ENCODE results near the gene MLYCD.

MLYCD gene

DNA sequence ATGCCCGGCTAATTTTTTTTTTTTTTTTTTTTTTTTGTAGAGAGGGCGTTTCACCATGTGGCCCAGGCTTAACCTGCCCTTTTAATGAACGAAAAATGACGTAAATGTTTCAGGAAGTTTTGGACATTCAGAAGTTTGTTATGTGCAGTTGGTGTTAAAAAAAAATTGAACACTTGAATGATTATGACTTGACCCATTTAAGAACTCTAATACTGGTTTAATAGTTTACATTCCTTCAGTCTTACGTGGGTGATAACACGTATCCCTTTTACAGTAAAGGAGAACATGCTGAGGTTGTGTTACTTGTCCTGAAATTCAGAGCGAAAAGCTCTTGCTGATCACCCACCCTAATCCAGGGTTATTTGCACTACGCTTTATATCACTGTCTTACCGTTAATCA, 1.7 kb downstream of the MLYCD start:
- no peak for DNase-seq

DNA sequence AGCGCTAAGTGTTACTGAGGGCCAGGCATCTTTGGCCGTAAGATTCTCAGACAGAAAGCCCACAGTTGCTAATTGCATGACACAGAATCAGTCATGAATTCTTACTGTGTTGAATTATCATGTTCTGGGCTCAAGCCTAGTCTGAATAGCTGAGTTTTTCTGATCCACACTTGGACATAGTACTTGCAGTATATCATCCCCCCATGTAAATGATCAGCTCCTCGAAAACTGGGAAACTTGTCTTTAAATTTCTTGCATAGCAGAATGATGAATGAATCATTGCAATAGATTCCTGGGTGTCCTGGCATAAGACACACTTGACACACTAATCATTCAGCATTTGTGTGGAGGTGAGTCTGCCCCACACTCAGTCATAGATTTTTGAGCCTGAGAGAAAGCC, 2.2 kb downstream of the MLYCD start:
- DNase-seq = no peak

DNA sequence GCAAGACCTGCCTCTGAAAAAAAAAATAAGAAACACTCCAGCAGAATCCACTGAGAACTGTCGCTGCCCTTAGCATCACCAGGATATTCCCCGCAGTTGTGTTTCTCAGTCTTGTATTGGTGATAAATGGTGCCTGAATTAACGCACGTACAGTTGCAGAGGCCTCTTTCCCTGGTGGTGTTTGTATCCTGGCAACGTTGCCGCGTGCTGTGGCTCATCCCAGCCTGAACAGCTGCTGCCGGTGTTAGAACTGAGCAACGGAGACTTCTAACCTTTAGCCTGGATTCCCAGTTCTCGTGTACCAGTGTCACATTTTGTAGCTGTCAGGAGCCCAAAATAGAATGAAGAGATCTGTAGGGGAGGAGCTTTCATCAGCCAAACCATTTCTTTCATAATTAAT, 4.8 kb downstream of the MLYCD start:
- DNase-seq = no peak

DNA sequence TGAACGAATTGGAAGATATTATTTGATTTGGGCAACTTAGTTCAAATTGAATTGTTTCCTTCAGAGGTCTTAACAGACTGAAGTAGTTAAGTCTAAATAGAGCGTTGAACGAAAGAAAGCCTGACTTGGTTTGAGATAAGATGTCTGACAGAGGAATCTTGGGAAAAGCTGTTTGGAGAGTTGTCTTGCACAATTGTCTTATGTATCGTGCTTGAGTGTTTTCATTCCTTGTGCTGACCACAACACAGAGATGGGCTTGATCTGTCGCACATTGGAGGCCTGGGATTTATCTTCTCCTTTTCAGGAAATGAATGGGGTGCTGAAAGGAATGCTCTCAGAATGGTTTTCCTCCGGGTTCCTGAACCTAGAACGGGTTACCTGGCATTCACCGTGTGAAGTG, 7.8 kb downstream of the MLYCD start:
- DNase-seq = no peak

DNA sequence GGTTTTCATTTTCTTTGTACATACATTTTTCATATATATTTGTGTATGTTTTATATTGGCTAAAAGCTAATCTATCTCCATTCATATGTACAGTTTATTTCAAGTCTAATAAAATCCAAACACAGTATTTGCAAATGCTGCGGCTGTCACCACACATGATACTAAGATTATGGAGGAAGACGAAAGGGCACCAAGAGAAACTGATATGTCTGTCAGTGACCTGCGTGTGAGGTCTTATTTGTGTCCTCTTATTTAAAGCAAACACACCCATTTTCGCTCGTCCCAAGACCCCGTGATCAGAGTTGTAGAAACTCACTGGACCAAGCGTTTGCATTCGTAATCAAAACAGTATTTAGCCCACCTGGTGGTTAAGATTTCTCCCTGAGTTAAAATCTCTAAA, 8.2 kb downstream of the MLYCD start:
- no peak for DNase-seq

DNA sequence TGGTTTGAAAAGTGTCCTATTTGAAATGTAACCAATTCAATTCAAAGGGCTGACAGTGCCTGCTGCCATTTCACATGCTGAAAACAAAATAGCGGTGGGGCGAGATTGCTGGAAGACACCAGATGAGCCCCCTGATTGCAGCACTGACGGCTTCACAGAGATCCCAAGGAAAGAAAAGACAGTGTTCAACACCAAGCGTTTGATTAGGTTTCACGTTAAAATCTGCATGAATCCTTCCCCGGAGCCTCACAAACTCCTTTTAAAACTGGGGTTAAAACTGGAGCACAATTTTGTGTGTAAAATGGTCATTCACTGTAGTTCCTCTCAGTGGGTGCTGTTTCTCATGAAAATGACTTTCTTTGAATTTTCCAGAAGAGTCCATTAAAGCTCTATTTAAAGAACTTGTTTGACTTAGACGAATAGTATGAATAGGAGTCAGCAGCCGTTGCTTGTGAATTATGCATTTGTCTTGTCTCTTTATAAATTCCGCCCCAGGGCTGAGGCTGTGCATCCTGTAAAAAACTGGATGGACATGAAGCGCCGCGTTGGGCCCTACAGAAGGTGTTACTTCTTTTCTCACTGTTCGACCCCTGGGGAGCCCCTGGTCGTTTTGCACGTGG, 8.8 kb downstream of the MLYCD start:
- DNase-seq = no peak

DNA sequence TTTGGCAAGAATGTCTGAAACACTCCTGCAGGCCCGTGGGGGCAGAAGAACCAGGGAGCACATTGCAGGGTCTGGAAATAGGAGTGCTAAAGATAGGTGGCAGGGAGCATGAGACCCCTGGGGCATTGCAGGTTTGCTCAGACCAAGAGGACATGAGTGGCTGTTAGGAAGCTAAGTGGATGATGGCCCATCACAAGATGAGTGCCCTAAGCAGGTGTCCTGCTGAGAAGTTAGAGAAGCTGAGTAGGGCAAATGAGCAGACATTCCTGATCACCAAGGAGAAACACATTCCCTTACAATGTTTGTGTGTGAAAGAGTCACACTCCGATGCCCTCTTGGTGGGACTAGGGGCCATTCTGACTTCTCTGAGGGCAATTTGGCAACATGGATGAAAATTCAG, 9.9 kb downstream of the MLYCD start:
- no peak for DNase-seq

DNA sequence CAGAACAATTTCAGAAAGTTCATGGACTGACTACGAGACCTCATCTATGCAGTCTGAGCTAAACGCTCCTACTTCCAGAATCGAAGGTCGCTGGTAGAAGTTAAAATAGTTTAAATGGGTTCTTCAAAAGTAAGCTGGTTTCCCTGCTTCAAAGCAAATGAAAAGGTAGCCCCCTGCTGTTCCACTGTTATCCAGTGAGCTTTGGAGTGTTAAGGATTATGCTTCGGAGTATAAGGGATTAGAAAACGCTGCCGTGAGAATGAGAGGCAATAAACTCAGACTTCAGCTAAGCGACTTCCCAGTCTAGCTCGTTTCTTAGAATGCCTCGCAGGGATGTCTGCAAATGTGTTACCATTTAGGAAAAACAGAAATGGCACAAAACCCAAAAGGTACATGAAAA, 12.4 kb downstream of the MLYCD start:
- no peak for DNase-seq

DNA sequence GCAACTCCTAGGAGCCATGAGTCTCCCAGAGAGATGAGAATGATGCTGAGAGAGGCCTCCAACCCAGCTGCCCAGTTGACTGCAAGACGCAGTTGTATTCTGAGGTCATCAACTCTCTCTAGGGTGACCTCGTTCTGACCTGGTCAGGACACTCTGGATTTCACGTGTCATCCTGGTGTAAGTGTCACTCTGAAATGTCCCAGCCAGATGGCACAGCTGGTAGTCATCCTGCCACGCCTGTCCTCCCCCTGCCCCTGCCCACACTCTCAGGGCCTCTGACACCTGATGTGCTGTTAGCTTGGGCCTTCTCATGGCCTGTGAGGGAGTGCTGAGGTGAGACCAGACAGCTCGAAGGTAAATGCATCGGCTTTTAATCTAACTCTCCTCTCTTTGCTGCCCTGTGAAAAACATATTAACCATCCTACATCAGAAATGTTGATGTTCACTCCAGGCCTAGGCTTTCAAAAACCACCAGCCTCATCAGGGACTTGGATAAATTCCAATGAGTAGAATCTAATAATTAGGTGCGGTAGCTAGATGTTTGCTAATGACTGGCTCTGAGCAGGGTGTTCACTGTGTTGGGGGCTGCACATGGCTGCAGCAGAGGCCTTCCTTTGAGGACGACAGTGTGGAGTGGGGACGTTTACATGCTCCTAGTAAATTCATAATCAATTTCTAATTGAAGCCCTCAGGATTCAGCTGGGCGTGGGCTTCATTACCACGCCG, 13.8 kb downstream of the MLYCD start:
- DNase-seq = no peak

DNA sequence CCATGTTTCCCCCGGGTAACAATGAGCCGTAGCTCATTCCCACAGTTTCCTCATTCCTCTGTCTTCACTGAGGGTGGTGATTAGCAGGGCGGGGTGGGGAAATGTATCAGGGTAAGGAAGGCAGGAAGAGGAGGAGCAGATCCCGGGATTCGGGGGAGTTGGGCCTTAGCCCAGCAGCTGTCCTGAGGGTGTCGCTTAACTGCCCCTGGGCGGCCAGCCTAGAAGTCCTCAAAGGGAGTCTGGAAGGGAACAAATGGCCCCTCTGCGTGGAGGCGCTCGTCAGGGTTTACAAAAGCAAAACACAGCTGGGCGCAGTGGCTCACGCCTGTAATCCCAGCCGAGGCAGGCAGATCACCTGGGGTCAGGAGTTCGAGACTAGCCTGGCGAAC, 14.3 kb downstream of the MLYCD start:
- no peak for DNase-seq

DNA sequence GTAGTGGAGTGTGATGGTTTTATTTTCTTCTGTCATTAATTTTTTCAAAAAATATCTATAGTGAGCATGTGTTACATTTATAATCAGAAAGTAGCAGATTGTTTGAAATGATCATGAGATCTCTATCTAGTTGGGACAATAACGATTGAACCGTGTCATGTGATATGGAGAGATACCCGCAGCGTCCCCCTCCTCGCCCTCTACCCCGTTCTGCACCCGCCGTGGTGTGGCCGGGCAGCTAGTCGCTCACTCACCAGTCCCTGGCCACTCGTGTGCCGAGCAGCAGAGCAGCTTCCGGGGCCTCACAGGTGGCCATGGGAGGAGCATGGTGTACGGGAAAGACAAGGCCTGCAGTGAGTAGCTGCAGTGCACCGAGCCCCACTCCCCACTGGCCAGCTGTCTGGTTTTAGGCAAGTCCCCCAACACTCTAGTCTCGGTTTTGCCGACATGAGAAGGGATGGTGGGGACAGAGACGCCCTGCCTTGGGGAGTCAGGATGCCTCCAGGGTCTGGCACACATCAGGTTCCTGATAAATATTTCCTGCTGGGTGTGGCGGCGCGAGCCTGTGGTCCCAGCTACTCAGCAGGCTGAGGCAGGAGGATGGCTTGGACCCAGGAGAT, 15.3 kb downstream of the MLYCD start:
- DNase-seq = no peak

DNA sequence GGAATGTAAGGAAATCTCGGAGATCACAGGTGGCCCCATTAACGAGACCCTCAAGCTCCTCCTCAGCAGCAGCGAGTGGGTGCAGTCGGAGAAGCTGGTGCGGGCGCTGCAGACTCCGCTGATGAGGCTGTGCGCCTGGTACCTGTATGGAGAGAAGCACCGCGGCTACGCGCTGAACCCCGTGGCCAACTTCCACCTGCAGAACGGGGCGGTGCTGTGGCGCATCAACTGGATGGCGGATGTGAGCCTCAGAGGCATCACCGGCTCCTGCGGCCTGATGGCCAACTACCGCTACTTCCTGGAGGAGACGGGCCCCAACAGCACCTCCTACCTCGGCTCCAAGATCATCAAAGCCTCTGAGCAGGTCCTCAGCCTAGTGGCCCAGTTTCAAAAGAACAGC, 16.2 kb downstream of the MLYCD start:
- DNase-seq = no peak

DNA sequence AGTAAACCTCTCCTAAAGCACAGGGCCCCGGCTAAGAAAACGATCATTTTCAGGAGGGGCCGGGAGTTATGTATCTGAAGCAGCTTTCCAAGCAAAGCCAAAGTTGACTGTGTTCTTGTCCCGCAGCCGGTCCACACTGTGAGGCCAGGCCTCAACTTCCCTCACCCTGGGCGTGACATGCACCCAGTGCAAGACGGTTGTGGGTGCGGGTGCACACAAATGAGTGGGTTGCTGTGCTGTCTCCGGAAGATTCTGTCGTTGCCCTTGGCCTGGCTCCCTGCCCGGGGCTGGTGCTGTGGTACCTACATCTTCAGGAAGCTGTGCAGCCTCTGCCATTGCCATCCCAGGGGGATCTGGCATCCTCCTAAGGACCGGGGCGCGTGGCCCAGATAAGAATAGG, 16.6 kb downstream of the MLYCD start:
- no peak for DNase-seq

DNA sequence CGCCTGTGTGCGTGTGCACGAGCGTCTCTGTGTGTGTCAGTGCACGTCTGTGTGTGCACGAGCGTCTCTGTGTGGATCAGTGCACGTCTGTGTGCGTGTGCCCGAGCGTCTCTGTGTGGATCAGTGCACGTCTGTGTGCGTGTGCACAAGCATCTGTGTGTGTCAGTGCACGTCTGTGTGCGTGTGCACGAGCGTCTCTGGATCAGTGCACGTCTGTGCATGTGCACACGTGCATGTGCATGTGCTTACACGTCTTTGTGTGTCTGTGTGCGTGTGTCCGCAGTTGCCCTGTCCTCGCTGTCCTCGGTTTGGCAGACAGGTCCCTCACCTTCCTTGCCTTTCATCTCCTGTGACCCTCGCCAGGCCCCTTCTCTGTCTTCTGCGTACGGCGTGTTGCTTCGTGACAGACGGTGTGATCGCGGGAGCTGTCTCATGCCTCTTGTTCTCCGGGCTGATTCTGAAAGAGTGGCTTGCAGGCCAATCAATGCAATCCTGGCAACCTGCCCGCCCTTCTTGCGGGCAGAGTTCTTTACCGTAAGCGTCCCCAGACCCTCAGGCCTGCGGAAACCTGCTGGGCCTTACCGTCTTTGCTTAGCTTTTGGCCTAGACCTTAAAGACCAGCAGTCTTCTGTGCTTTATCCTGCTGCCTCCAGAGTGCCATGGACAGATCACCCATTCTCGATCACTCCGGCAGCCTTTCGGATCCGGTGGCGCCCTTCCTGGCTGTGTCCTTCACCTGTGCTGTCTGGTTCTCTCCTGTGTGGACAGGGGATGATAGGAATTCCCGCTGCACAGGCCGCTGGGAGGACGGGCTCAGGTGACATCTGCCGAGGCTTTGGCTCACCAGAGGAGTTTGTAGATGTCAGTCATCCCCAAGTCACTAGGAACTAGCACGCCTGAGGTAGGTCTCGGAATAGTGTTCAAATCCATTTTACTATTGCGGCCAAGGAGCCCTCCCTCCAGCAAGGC, 18.5 kb downstream of the MLYCD start:
- no peak for DNase-seq

DNA sequence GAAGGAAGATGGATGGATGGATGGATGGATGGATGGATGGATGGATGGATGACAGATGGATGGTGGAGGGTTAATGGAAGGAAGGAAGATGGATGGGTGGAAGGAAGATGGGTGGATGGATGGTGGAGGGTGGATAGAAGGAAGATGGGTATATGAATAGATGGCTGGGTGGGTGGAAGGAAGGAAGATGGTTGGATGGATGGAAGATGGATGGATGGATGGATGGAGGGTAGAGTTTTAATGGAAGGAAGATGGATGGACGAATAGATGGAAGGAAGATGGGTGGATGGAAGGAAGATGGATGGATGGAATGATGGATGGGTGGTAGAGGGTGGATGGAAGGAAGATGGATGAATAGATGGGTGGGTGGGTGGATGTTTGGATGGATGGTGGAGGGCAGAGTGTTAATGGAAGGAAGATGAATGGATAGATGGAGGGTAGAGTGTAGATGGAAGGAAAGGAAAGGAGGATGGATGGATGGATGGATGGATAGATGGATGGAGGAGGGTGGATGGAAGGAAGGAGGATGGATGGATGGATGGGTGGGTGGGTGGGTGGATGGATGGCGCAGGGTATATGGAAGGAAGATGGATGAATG, 22.1 kb downstream of the MLYCD start:
- no peak for DNase-seq

DNA sequence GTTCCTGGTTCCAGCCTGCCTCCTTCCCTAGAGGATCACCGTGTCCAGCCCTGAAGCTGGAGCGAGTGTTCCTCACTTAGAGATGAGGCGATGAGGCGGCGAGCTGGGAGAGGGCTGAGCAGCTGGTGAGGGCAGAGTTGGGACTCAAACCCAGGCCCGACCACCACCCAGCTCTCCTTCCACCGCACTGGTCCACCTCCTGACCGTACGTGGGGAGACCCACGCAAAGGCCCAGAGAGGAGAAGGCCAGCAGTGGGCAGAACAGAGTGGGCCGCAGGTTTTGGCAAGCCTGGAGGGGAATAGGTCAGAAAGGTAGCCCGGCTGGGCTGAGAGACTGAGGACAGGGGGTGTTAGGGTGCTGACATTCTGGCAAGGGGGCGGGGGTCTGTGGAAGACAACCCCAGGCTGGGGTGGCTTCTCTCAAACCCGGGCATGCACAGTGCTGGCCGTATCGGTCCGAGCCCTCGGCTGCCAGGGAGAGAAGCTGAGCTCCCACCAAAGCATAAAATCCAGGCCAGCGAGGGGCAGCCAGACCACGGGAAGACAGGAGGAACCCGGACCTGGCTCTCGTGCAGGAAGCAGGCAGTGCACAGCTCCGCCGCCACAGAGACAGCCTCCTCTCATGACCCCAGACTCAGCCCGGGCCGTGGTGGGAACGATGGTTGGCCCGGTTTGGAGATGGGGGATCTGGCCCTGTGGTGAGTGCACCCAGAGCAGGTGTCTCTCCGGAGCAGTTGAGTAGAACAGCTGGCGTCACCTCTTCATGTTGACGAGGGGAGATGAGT, 24.9 kb downstream of the MLYCD start:
- DNase-seq = no peak

DNA sequence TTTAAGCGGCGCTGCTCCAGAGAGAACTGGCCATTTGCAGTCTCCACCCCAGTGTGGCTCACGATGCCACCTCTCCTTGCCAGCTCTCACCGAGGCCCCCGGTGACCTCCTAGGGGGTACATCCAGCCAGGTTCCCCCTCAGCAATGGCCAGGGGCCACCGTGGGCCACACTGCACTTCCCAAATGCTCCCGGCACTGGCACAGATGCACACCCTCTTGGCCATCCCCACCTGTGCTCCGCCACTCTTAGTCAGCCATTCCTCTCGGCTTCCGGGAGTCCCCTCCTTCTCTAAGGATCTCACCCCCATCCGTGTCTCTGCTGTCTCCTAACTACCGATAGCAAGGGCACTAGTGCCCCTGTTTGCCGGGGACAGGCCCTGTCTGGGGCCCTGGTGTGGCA, 25.8 kb downstream of the MLYCD start:
- DNase-seq = no peak

DNA sequence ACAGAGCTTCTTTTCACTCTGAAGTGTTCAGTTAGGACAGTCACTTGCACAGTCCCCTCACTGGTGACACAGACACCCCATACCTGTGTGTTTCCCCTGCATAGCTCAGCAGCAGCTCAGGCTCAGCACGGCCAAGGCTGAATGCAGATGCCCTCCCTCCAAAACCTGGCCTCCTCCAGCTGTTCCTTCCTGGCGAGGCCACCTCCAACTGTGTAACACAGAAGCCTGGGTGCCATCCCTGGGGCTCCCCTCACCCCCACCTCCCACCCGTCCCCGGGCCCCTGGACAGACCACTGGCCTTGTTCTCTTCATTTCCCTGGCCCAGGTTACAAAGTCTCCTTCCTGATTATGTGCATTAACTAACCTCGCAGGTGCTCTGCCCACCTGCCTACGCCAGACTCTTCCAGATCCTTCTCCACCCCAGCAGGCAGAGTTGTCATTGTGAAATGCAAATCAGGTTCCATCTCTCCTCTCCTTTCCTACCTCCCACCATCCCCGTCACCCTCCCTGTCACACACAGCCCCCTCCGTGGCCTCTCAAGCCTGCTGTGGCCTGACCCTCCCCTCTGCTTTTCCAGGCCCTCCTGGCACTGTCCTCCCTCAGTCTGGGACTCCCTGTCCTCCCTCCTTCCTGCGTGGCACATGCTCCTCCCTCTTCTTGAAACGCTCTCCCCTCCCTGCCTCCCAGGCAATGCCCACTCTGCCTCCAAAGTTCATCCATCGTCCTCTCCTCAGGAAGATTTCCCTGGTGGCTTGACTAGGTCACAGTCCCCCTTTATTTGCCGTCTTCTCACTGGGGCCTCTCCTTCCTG, 26.4 kb downstream of the MLYCD start:
- DNase-seq = no peak

DNA sequence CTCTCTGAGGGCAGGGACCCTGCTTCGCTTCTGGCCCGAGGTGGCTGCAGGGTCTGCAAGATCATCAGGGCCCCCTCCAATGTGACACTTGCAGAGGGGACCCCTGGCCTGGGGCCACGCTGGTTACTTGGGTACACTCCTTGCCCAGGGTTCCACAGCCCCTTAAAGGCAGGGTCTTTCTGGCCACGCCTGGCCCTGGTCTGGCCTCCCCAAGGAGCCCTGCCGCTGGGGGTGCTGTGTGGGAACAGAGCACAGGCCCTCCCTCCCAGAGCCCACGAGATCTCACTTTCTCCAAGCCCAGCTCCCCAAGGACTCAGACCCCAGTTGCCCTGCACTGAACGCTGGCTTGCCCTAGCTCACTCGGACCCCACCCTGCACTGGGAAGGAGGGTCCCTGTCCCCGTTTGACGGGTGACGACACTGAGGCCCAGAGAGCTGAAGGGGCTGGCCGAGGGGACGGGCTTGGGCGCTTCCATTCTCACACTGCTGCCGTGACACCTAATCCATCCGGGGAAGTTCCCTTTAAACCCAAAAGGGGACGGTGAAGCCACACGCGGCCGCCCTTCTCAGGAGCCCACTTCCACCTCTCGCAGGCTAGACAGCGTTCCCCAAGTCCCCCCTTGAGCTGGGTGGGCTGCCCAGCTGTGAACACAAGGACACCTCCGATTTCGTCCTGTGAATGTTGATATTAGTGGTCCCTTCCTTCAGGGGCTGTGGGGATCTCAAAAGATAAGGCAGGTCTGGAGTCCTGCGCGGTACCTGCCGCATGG, 27.2 kb downstream of the MLYCD start:
- no peak for DNase-seq

DNA sequence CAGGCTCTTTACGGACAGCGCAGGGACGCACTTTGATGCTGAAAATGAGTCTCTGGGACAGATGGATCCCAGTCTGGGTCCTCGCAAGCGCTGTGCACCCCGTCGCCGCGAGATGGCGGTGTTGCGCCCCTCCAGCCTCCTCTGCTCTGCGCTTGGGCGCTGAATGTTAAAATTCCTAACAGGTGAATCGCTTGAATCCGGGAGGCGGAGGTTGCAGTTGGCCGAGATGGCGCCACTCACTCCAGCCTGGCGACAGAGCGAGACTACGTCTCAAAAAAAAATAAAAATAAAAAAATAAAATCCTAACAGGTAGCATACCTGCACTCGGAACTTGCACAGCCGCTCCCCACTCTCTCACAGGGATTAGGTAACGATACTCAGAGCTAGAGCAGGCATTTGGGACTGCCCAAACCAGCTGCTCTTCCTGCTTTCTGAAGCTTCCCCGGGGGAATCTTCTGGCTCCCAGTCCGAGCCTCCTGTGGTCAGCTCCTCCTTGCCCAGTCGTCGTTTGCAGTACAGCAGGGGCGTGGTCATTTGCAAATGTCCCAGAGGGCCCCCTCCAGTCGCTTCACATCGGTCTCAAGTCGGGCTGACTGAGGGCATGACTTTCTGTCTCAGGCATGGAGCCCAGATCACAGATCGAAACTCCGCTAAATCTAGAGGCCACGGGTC, 27.9 kb downstream of the MLYCD start:
- peak; percentile 36 to 54 for DNase-seq

Measured in activated CD4-positive, alpha-beta T cell treated with anti-CD3 and anti-CD28 coated beads for 4 hours (primary cell).